ENCODE data around the gene RPH3AL.
"Not testable (repeated sequence)": the region's sequence is repeated elsewhere in the genome, so short reads cannot be mapped to it uniquely, and the experiment has no call there.

The RPH3AL gene

DNA sequence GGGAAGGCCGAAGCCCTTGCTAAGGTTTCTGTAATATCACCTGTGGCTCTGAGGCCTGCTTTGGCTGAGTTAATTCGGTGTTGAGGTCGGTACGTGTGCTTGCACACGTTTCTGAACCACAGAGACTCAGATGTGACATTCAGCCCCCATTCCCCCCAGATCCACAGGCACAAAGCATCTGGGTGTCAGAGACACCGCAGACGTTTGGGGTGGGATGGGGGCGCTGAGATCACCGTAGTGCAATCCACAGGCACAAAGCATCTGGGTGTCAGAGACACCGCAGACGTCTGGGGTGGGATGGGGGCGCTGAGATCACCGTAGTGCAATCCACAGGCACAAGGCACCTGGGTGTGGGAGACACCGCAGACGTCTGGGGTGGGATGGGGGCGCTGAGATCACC is 151.3 kb downstream of the RPH3AL start:
- peaks cover 15% of the 10 kb centered on the region for H3K27me3 Mint-ChIP-seq (ENCODE audit: low read depth)
- not testable (repeated sequence) for H3K4me1 Mint-ChIP-seq (ENCODE audit: low read depth); H3K27ac Mint-ChIP-seq; H3K9me3 Mint-ChIP-seq; H3K4me3 Mint-ChIP-seq; H3K36me3 Mint-ChIP-seq (ENCODE audit: low read depth)

DNA sequence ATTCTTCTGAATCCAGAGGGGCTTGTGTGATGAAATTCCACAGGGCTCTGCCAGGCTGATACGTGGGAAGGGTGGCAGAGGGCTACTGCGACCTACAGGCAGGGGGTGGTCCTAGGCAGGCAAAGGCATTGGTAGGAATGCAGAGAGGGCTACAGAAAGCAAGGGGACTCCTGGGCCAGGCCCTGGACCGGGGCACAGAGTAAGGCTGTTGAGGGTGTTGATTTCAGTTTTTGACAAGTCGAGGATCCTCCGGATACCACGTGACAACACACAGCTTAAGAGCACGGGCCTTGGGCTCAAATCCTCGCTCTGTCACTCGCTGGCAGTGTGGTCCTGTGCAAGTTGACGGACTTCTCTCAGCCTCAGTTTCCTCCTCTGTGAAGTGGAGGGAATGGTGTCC is 152.0 kb downstream of the RPH3AL start:
- no peaks in the 10 kb centered on the region for H3K9me3 Mint-ChIP-seq
- peaks cover 15% of the 10 kb centered on the region for H3K27me3 Mint-ChIP-seq (ENCODE audit: low read depth)
- H3K4me1 Mint-ChIP-seq (ENCODE audit: low read depth): no peaks in the 10 kb centered on the region
- H3K4me3 Mint-ChIP-seq: no peak overlapping the region
- no peaks in the 10 kb centered on the region for H3K36me3 Mint-ChIP-seq (ENCODE audit: low read depth)
- H3K27ac Mint-ChIP-seq: no peak overlapping the region

DNA sequence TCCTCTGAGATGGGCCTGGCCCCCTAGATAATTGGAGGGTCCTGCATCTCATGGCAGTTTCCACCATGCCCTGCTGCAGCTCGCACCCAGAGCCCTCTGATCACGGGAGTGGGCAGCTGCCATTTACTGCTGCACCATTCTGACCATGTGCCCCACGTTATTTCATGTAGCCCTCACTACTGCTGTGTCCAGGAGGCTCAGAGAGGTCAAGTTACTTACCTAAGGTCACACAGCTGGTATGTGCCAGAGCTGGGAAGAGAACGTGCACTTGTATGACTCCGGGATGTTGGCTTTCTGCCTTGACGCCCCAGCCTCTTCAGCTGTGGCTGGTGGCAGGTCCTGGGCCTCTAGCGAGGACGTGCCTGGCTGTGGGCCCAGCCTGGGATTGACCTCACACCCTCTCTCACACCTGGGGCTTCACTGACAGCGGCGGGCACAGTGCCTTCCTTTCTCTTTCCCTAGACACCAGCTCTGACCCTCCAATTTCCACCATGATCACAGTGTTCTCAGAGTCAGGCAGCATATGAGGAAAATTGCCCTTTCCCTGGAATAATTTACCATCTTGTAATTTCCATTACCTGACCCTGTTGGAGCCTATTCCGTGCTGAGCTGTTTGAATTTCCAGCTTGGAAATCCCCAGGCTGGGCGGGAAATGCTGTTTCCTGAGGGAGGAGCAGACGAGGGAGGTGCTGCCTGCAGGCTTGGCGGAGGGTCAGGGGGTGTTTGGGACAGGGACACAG is 152.6 kb downstream of the RPH3AL start:
- Mint-ChIP-seq H3K4me3 (no peak overlapping the region), H3K4me1 (ENCODE audit: low read depth) (no peaks in the 10 kb centered on the region), H3K36me3 (ENCODE audit: low read depth) (no peaks in the 10 kb centered on the region), H3K27ac (no peak overlapping the region), H3K9me3 (no peaks in the 10 kb centered on the region), H3K27me3 (ENCODE audit: low read depth) (peaks cover 15% of the 10 kb centered on the region)

DNA sequence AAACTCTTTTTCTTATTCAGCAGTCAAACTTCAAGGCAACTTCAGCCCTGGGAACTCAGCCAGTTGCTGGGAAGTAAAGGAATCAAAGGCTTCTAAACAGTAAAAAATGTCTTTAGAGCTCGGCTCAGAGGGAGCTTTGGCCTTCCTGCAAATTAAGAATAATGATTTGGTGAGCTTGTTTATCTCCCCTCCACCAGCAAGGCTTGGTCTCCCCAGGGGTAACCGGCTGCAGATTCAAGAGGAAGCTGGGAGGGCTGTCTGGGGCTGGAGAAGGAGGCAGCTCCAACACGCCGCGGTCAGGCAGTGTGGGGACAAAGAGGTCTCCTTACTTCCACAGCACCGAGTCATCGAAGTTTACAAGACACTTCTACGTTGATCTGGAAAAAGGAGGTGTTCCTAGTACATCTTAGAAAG is 153.4 kb downstream of the RPH3AL start:
- Mint-ChIP-seq H3K27ac (no peak overlapping the region), H3K4me1 (ENCODE audit: low read depth) (no peaks in the 10 kb centered on the region), H3K9me3 (no peaks in the 10 kb centered on the region), H3K36me3 (ENCODE audit: low read depth) (no peaks in the 10 kb centered on the region), H3K27me3 (ENCODE audit: low read depth) (peaks cover 15% of the 10 kb centered on the region), H3K4me3 (no peak overlapping the region)

DNA sequence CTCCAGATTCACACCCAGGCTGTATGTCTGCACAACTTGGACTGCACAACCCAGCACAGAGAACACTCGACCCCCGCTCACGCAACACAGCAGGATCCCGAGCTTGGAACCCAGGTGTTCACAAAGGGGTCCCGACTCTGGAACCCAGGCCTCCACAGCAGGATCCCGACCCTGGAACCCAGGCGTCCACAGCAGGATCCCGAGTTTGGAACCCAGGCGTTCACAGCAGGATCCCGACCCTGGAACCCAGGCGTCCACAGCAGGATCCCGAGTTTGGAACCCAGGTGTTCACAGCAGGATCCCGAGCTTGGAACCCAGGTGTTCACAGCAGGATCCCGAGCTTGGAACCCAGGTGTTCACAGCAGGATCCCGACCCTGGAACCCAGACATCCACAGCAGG is 154.4 kb downstream of the RPH3AL start:
- H3K27ac Mint-ChIP-seq; H3K9me3 Mint-ChIP-seq; H3K36me3 Mint-ChIP-seq (ENCODE audit: low read depth); H3K4me3 Mint-ChIP-seq; H3K4me1 Mint-ChIP-seq (ENCODE audit: low read depth): not testable (repeated sequence)
- peaks cover 12% of the 10 kb centered on the region for H3K27me3 Mint-ChIP-seq (ENCODE audit: low read depth)

DNA sequence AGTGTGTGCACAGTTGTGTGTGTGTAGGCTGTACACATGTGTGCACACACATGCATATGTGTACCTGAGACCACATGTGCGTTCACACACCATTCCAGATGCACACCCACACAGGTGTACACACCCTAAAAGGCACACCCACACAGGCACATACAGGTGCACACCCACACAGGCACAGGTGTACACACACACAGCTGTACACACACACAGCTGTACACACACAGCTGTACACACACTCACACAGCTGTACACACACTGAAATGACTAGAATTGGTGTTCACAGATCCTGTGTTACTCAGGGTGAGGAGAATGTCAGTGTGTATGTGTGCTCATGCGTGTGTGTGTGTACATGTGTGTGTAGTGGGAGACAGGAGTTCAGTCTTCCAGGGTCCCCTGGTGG is 155.3 kb downstream of the RPH3AL start:
- H3K27ac Mint-ChIP-seq: no peak overlapping the region
- no peaks in the 10 kb centered on the region for H3K4me1 Mint-ChIP-seq (ENCODE audit: low read depth)
- H3K9me3 Mint-ChIP-seq: no peaks in the 10 kb centered on the region
- H3K27me3 Mint-ChIP-seq (ENCODE audit: low read depth): peaks cover 12% of the 10 kb centered on the region
- no peak overlapping the region for H3K4me3 Mint-ChIP-seq
- no peaks in the 10 kb centered on the region for H3K36me3 Mint-ChIP-seq (ENCODE audit: low read depth)

DNA sequence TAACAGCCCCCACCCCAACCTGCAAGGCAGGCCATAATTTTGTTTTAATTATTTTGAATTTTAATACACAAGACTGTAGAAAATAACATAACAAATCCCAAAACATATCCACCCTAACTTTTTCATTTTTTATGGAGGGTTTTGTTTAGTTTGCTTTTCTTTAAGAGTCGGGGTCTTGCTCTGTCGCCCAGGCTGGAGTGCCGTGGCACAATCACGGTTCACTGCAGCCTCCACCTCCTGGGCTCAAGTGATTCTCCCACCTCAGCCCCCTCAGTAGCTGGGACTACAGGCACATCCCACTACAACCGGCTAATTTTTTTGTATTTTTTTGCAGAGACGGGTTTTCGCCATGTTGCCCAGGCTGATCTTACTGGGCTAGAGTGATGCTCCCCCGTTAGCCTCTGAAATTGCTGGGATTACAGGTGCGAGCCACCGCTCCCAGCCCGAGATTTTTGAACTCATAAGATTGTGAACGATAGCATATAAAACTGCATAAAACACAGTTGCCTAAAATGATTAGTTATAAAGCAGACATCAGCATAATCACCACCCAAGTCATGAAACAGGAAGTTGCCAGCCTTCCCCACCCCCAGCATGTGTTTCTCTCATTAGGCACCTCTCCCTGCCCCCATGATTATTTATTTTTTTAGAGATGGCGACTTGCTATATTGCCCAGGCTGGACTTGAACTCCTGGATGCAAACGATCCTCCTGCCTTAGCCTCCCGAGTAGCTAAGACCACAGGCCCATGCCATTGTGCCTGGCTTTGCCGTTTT is 157.6 kb downstream of the RPH3AL start:
- Mint-ChIP-seq H3K4me1 (ENCODE audit: low read depth) (peaks cover 2% of the 10 kb centered on the region), H3K36me3 (ENCODE audit: low read depth) (no peaks in the 10 kb centered on the region), H3K4me3 (no peak overlapping the region), H3K27ac (no peak overlapping the region), H3K9me3 (no peaks in the 10 kb centered on the region), H3K27me3 (ENCODE audit: low read depth) (peaks cover 10% of the 10 kb centered on the region)

DNA sequence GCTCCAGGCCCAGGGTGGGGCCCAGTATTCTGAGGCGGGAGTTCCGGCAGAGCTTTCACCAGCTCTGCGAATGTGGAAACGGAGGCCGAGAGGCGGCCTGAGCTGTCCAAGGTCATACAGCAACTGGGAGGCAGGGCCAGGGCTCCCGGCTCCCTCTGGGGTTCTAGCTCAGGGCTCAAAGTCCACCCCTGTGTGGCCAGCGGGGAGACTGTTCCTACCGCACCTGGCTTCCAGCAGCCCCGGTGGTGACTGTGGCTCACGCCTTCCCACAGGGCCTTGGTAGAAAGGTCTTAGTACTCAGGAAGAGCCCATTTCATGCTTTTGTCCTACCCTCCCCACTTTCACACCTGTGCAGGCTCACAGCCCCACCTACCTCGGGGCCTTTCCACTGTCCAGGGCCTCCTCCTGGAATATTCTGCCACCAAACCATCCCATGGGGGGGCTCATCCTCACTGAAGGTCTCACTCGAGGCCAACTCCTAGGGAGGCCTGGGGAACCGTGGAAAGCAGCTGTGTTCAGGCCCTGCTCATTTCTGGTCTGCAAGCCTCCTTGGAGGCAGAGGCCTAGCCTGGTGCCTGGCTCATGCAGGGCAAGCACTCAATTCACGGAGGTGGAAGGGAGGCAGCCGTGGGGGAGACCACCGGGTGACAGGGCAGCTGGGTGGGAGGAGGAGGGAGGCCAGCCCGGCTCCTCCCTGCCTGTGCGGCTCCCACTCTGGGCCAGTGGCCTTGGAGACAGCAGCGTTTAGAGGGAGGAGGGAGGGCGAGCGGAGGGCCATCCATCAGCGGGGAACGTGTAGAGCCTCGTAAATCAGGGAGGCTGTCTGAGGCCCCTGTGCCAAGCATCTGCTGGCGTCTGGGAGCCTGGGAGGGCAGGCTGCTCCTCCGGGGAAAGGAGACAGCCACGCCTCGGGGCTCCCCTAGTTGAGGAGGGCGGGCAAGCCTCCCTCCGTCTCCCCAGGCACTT is 158.5 kb downstream of the RPH3AL start:
- Mint-ChIP-seq H3K36me3 (ENCODE audit: low read depth) (no peaks in the 10 kb centered on the region), H3K27me3 (ENCODE audit: low read depth) (peaks cover 8% of the 10 kb centered on the region), H3K4me3 (no peak overlapping the region), H3K27ac (no peak overlapping the region), H3K4me1 (ENCODE audit: low read depth) (peaks cover 6% of the 10 kb centered on the region), H3K9me3 (no peaks in the 10 kb centered on the region)

DNA sequence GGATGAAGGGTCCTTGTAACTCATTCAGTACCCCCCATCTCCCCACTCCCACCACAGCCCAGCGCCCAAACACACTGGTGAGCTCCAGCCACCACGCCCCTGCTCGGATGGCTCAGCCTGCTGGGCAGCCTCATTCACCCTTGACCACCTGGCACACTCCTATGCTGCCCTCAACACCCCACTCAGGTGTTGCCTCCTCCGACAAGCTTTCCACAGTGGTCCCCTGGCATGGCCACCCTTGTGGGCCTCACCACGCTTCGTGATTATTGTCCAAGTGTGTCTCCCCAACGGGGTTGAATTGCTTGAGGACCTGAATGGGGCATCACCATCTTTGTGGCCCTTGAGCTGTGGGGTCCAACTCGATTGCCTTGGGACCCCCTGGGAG is 159.2 kb downstream of the RPH3AL start:
- H3K27ac Mint-ChIP-seq: peak overlapping the region; percentile 36
- no peak overlapping the region for H3K4me3 Mint-ChIP-seq
- H3K4me1 Mint-ChIP-seq (ENCODE audit: low read depth): peaks cover 8% of the 10 kb centered on the region
- H3K36me3 Mint-ChIP-seq (ENCODE audit: low read depth): no peaks in the 10 kb centered on the region
- H3K27me3 Mint-ChIP-seq (ENCODE audit: low read depth): peaks cover 4% of the 10 kb centered on the region
- no peaks in the 10 kb centered on the region for H3K9me3 Mint-ChIP-seq

DNA sequence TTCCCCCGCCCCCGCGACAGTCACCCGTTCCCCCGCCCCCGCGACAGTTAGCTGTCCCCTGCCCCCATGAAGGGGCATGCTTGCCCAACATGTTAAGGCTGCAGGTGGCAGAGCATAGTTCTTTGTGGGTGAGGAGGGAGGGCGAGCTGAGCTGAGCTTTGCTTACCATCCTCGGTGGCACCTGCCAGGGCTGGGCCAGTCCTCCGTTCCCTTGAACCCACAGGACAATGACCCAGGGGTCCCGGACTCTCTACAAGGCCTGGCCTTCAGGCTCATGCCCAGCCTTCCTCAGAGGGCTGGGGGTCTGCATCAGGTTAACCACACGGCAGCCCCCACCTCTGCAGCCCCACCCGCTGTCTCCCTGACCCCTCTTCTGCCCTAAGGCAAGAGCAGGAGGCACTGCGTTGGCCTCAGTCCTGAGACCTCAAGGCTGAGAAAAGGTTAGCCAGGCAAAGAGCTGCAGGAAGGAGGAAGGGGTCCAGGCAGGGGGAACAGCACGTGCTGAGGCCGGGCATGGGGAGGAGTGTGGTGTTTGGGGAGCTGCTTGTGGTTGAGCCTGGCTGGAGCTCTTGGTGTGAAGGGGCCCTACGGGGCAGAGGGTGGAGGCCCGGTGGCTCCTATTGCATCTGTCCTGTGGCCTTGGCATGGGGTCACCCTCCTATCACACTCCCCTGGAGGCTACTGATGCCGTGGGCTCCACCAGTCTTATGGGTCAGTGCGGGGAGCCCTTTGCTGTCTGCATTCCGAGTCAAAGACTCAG is 159.8 kb downstream of the RPH3AL start:
- Mint-ChIP-seq H3K27me3 (ENCODE audit: low read depth) (peaks cover 4% of the 10 kb centered on the region), H3K9me3 (no peaks in the 10 kb centered on the region), H3K4me3 (no peak overlapping the region), H3K4me1 (ENCODE audit: low read depth) (peaks cover 8% of the 10 kb centered on the region), H3K36me3 (ENCODE audit: low read depth) (no peaks in the 10 kb centered on the region), H3K27ac (no peak overlapping the region)

DNA sequence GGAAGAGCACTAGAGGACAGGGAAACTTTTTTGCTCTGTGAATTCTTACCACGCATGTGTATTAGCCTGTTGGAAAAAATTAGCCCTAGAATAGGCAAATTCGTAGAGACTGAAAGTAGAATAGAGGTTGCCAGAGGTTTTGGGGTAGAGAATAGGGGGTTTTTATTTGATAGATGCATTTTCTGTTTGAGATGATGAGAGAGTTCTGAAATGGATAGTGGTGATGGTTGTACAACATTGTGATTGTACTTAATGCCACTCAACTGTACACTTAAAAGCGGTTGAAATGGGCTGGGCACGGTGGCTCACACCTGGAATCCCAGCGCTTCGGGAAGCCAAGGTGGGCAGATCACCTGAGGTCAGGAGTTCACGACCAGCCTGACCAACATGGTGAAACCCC is 163.2 kb downstream of the RPH3AL start:
- Mint-ChIP-seq H3K27me3 (ENCODE audit: low read depth) (peaks cover 4% of the 10 kb centered on the region), H3K9me3 (no peaks in the 10 kb centered on the region), H3K4me3 (no peak overlapping the region), H3K36me3 (ENCODE audit: low read depth) (no peaks in the 10 kb centered on the region), H3K27ac (no peak overlapping the region), H3K4me1 (ENCODE audit: low read depth) (peaks cover 28% of the 10 kb centered on the region)

DNA sequence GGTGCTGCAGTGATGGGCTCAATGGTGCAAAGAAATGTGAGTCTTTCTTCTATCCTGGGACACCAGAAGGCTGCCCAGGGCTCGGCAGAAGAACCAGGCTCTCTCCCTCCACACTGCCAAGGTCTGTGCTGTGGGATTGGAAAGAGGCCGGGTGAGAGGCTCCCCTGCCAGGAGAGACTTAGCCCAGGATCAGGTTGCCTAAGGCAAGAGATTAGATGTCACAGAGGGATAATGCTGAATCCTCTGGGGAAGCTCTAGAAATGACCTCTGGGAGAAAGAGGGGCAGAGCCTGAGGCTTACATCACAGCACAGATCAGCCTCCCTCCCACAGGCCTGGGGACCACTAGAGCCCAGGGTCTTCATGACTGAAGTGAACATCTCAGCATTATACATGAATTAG is 165.5 kb downstream of the RPH3AL start:
- Mint-ChIP-seq H3K4me1 (ENCODE audit: low read depth) (peaks cover 36% of the 10 kb centered on the region), H3K9me3 (no peaks in the 10 kb centered on the region), H3K36me3 (ENCODE audit: low read depth) (no peaks in the 10 kb centered on the region), H3K4me3 (no peak overlapping the region), H3K27ac (no peak overlapping the region), H3K27me3 (ENCODE audit: low read depth) (peaks cover 14% of the 10 kb centered on the region)

DNA sequence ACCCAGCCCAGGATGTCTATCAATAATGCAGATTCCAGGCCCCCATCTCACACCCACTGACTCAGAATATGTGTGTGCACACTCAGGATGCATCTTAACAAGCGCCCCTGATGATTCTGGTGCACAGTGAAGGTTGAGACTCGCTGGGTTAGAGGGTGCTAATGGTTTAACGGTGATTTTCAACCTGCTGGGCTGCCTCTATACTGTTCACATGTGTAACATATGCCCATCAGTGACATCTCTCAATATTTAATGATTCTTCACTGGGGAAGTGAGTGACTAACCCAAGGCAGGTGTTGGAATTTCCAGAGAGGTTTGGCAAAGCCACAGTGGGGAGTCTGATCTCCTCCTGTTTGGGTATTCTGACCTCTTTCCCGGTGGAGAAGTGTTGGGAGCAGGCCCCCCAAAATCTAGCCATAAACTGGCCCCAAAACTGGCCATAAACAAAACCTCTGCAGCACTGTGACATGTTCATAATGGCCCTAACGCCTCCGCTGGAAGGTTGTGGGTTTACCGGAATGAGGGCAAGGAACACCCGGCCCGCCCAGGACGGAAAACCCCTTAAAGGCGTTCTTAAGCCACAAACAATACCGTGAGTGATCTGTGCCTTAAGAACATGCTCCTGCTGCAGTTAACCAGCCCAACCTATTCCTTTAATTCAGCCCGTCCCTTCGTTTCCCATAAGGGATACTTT is 167.0 kb downstream of the RPH3AL start:
- no peaks in the 10 kb centered on the region for H3K9me3 Mint-ChIP-seq
- H3K4me1 Mint-ChIP-seq (ENCODE audit: low read depth): peaks cover 40% of the 10 kb centered on the region
- H3K27ac Mint-ChIP-seq: peak overlapping the region; percentile 87
- peaks cover 19% of the 10 kb centered on the region for H3K27me3 Mint-ChIP-seq (ENCODE audit: low read depth)
- peak overlapping the region; percentile 58 for H3K4me3 Mint-ChIP-seq
- no peaks in the 10 kb centered on the region for H3K36me3 Mint-ChIP-seq (ENCODE audit: low read depth)

Data from T-helper 1 cell treated with Interleukin-12 subunit alpha and Interleukin-12 subunit beta and Interleukin-4 antibody, amounts not matched to agents 30 μg/mL and 1 μg/mL, for 36 hours (primary cell).